GM21619 (cell line): ENCODE results near the gene SARDH.

ENCODE experiments used
- ATAC-seq: cut with Tn5 transposase; IDR thresholded peaks from one replicate; pipeline ENCODE4 v1.9.1; 2021; ENCODE audit not compliant: unreplicated experiment

SARDH gene

DNA sequence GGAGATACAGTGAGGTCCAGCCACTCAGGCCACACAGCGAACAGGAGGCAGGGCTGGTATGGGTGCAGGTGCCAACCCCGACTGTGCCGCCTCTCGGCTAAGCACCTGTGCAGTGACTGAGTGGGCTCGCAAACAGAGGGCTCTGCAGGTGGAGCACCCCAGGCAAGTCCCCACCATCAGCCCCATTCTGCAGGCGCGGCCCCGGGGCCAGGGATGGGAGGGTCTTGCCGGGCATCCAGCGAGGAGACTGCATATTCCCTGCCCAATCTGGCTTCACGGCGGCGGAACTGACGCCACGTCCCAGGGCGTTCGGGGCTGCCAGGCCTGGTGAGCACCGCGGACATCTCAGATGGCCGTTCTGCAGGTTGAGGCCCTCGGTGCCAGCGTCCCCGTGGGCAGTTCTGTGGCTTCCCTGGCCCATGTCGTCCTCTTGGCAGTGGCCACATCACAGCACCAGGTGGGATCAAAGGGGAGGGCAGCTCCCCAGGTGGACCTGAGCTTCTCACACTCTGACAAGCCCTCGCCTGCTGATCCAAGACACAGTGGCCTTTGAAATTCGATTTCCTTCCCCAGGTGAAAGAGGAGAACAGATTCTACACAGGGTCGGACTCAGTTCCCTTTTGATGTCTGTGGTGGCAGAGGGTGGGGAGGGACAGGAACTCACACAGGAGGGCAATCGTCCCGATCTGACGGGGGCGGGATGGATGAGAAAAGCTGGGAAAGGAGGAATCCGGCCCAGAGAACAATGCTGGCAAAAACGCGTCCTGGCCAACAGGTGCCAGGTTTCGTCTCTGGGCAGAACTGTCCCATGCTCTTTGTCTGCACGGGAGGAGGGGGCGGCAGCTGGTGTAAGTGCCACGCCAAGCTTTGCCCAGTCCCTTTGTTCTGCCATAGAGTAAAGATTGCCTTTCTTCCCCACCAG, 83.2 kb downstream of the SARDH start:
- no peak for ATAC-seq

DNA sequence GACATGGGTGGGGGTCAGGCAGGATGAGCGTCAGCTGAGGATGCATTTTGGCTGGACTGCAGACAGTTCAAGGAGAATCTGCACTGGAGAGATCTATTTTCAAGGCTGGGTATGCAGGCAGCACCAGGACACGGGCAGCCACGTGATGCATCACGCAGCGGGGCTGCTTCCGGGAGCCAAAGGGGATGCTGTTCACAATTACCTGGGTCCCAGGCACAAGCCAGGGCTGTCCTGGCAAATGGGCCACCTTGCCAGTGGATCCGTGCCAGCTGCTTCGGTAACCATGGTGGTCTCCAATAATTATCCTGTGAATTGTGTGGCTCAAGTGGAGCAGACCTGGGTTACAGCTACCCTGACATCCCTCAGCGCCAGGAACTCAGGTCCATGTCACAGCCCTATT, 84.5 kb downstream of the SARDH start:
- no peak for ATAC-seq

DNA sequence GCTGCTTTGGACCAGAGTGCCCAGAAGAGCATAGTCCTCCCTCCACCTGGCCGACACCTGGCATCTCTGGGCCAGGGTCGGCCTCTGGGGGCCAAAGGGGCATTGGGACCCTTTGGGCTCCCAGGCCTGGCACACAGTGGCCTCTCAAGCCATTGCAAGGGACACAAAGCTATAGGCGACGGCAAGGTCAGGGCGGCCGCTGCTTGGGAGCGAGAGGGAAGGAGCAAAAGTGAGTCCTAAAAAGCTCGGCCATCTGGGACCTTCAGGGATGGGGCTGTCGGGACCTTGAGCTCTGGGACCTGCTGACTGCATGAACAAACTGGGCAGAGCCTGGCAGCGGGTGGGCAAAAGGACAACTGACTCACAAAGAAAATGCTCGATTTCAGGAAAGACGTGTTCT, 88.1 kb downstream of the SARDH start:
- no peak for ATAC-seq

DNA sequence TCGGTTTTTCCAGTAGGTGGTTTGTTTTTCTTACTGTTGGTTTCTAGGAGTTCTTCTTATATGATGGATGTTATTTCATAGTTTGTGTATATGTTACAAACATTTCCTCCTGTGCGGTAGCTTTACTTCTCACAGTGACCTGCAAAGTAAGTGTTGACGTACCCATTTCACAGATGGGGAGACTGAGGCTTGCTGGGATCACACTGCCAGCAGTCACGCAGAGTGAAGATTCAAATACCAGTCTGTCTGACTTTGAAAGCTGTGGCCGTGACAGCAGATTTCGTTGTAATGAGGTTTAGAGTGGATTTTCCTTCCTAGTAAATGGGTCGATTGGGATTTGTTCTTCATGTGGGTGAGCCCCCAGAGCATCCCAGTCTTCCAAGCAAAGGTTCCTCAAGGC, 89.0 kb downstream of the SARDH start:
- no peak for ATAC-seq

DNA sequence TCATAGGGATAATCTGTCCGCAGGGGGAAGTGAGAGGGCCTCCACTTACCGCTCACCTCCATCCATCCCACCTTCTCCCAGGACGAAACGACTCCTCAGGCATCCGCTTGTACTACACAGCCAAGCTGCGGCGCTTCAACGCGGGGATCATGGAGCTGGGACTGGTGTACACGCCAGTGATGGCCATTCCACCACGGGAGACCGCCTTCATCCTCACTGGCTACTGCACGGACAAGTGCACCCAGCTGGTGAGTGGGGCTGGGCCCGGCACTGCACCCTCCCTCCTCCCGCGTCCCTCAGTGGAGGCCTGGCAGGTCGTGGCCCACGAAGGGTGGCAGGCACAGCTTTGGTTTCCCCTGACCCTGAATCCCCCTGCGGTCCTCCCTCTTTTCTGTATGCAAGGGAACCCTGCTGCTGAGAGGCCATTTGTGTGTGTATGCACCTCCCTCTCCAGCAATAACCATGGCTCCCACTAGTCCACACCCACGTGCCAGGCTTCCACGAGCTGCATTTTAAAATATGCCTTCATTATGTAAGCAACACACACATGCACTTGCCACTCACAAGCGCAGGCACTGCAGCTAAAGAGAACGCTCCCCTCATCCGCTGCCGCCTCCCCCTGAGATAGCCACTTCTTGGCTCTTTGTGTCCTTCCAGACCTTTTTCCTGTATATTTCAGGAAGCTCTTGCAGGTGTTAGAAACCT, 90.2 kb downstream of the SARDH start:
- no peak for ATAC-seq

DNA sequence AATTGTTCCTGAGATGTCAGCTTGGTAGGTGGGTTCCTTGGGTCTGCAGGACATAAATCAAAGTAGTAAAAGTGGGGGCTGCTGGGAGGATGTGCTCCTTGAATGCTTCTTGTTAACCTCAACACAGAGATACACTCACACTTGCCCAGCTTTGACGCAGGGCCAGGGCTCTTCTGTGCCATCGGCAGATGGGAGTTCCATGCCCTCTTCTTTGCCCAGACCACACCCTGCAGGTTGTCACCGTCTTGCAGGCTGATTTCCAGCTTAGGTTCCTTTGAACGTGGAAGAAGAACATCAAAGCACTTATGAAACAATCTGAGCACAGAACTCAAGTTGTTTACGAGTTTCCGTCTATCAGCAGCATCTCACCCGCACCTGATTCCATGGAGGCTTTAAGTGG, 91.0 kb downstream of the SARDH start:
- ATAC-seq: no peak

DNA sequence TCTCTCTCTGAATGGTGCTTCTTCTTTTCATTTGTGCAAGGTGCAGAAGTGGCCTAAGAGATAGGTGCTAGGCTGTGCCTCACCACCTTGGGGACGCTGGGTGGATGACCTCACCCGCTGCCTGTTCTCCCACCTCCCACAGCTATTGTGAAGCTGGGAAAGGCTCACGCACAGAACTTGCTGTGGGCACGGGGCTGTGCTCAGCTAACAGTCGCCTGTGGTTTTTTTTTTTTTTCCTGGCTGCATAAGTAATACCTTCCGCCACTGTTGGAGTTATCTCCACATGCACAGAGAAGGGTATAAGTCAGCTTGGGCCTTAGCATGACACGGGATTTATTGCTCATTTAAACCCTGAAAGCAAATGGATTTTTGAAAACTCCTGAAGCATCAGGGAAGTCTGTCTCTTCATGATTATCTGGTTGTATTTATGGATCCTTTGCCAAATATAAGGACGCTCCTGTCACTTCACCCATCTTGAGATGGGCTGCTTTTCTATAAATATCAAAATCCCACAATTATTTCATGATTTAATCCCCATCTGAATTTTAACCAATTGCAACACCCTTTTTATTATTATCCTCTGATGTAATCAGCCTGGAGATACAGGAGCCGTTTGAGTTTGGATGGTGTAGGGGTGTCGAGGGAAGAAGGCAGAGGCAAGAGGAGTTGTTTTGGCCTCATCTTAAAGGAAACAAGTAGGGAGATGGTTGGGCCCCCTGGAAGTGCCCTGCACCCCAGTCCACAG, 93.0 kb downstream of the SARDH start:
- no peak for ATAC-seq

DNA sequence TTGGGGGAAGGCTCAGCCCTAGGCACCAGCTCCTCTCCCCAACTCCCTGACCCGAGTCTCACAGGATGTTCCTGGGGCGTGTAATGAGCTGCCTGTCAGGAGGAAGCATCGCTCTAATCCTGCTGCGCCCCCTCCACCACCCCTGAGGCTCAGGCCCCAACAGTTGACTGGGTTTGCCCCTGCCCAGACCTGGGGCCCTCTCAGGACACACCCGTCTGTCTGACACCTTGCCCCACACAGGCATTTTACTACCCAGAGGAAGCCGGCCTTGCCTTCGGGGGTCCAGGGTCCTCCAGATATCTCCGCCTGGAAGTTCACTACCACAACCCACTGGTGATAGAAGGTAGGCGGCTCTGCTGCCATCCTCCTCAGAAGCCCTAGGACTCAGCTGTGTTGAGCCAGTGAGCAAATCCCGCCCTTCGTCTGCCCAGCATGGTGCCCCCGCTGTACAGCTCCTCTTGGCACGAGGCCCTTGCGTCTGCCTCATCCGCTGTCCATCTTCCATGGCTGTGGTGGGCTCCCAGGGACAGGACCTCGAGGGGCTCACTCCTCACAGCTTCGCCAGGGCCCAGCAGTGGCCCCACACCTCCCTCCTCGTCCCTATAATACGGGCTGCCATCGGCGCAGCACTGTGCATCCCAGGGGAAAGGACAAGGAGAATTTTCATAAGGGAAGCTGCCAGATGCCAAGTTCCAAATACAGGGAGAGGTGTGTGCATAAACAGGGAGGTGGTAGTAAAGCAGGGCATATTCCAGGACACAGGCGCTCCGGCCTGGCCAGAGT, 94.0 kb downstream of the SARDH start:
- ATAC-seq: no peak

DNA sequence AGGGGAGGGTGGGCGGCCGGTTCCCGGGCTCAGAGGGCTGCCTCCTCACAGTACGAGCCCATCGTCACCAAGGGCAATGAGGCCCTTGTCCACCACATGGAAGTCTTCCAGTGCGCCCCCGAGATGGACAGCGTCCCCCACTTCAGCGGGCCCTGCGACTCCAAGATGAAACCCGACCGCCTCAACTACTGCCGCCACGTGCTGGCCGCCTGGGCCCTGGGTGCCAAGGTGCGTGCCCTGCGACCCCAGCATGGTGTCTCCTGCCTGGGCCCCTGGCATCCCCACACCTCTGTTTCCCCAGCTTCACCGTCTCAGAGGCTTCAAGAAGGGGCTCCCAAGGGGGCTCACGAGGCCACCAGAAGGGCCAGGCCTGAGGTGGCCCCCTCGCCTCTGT, 94.8 kb downstream of the SARDH start:
- no peak for ATAC-seq

DNA sequence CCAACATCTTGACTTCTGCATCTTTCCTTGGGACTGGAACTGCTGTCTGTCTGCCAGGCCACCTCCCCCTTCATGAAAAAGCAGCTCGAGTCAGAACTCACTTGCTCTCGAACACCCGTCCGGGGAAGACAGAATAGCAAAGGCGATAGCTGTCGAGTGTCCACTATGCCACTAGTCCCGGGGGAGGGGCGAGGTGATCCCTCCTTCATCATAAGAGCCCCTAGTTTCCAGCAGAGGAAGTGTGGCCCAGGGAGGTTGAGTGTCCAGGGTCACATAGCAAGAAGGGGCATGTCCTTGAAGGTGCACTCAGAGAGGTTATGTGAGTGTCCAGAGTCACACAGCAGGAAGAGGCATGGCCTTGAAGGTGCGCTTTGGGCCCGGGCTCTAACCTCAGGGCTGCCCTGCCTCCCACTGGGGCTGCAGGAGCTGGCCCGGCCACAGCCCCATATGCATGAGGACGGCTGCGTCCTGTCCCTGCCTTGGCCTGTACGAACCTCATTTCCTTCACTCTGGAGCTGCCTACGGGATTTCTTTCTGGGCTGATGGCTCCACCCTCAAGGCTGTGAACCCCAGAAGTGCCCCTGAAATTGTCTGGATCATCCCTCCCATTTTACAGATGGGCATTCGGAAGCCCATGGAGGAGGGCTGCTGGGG, 95.3 kb downstream of the SARDH start:
- no peak for ATAC-seq

DNA sequence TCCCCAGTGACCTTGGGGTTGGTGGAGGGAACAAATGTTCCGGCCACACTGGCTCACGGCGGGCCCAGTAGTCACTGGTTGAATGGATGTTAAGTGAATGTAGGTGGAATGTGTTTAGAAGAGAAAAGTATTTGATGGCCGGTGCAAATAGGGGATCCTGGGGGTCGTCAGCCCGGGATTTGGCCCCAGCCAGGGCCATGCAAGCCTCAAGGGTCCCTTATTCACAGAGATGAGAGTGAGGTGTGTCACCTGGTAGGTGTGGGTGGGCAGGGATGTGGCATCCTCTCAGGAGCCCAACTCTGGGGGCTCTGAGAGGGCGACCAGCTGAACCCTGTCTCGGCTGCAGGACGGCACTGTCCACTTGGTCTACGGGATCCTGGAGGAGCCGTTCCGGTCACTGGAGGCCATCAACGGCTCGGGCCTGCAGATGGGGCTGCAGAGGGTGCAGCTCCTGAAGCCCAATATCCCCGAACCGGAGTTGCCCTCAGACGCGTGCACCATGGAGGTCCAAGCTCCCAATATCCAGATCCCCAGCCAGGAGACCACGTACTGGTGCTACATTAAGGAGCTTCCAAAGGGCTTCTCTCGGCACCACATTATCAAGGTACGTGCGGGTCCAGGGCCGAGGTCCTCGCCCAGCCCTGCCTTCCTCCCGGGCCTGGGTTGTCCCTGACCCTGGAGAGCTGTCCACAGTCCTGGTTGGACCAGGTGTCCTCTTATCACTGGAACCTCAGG, 96.1 kb downstream of the SARDH start:
- ATAC-seq: no peak

DNA sequence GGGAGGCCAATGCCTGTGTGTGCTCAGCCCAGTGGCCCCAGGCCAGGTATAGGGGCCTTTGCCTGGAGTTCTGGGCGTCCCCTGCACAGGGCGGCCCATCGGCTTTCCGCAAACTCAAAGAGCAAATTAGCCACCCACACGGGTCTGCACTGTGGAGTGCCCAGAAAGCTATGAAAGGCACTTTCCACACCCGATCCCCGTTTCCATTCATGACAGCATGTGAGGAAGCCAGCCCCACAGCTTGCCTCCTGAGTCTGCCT, 96.8 kb downstream of the SARDH start:
- ATAC-seq: no peak

DNA sequence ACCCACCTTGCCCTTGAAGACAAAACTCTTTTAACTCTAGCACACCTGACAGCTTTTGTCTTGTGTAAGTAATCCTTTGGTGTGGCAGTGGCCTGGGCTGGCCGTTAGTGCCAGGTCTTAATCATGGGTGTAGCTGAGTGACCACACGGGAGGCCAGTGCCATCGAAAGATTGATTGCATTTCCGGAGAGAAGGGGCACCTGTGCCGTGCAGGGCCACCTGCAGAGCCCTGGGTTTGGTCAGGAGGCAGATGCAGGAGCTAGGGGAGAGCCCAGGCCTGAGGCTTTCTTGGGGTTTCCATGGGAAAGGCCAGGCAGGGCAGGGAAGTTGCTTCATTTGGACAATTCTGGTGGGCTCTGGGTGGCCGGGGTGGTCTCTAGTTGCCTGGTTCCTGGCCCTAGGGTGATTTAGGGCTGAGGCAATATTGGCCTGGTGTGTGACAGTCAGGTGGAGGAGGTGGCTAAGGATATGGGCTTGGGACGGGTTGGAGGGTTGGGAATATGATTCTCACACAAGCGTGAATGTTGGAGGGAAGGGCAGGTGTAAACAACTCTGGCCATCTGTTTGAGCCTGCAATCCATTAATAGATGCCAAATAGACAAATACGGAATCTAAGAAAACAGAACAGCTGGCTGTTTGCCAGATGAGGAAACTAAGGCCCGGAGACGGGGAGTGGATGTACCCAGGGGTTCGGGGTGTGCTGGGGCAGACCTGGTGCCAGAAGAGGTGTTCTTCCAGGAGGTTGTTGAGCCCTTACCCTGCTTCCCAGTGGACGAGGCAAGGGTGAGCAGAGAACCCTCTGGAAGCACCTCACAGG, 97.4 kb downstream of the SARDH start:
- ATAC-seq: no peak

DNA sequence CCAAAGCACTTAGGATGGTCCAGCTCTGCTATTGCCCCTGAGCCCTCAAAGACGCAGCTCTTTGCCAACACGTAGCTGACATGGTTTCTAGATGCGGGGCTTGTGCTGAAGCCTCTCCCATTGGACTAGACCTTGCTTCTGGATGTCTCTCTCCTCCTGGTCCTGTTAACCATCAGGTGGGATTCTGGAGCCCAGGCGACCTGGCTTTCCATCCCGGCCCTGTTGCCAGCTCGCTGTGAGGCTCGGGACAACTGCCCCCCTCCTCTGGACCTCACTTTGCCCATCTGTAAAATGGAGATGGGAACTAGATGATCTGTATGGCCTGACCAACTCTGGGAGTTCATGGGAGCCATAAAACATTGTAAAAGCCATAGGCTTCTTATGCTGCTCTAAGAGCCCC, 98.0 kb downstream of the SARDH start:
- no peak for ATAC-seq

DNA sequence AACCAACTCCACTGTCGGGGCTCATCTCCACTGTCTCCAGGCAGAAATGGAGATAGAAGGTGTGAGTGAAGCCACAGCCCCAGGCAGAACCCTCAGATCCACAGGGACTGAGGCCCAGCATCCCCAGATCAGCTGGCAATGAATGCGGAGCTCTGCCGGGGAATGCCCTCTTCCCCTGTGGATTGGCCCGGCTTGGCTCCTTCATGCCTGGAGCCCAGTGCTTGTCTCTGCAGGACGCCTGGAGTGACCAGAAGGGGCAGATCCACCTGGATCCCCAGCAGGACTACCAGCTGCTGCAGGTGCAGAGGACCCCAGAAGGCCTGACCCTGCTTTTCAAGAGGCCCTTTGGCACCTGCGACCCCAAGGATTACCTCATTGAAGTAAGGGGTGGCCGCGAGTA, 98.5 kb downstream of the SARDH start:
- ATAC-seq: no peak

DNA sequence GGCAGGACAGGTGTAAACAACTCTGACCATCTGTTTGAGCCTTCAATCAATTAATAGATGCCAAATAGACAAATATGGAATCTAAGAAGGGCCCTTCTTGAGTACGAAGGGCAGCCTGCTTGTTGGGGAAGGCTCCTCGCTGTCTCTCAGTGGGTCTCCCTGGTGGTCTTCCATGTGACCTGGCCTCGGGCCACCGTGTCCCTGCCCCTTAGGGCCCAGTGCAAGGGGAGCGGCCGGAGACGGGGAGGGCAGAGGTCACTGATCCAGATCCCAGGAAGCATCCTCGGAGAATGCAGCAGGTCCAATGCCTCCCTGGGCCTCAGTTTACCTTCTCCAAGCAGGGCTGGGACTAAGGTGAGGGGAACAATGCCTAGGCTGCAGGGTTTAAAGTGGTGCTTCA, 99.4 kb downstream of the SARDH start:
- ATAC-seq: no peak

DNA sequence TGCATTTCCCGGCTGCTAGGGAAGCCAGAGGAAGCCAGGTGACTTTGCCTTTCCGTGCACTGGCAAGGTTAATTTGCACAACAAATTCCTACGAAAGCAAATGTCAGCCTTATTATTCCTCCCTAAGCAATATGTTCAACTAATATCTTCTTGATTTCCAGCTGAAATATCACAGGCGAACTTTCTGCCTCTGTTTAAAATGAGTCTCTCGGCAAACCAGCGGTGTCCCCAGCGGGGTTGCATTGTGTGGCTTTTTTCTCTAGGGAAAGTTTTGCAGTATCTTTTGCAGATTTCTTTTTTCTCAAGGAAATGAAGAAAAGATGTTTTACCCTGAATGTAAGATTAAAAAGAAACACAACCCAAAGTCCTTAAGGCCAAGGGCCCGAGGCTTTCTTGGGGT, 100.1 kb downstream of the SARDH start:
- ATAC-seq: no peak

DNA sequence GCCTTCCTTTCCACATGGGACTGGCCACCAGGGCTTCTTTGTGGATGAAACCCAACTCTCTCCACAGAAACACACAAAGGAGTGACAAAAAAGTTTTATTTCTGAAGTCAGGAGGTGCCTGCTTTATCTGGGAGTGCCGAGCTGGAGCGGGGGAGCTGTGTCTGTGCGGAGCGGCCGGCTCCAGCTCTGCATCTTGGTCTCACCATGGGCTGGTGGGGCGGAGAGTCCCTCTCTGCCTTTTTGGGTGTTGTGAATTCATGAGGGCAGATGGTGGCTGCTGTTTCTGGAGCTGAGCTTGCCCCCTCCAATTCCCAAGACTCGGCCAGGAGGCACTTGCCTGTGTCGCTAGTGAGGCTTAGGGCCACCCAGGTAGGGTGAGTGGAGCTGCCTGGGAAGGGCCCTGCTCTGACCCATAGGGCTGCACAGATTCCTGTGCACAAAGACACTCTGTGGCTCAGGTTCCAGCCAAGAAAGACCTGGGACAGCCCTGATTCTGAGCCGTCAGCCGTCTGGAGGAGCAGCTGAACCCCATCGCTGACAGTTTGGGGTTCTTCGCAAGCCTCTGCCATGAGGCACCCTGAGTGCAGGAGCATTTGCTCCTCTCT, 100.6 kb downstream of the SARDH start:
- no peak for ATAC-seq

DNA sequence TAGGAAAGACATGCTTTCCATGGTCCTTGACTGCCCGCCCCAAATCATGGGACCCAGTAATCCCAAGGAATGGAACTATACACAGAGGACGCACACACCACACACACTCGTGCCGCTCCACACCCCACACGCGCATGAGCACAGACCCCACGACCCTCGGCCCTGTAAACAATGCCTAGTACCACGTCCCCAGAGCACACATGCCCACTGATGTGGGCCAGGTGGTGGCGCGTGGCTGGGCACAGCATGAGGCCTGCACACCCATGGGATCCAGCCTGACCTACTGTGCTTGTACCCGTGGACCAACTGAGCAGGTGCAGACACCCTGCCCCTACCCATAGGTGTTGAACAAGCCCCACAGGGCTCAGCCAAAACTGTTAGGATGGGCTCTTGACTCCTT, 101.2 kb downstream of the SARDH start:
- ATAC-seq: no peak
